ENCODE data around the gene TAF1C.

- no peak for TF ChIP-seq TEAD4 (IDR thresholded peaks at IDR 0.05; ENCODE audit: borderline replicate concordance, insufficient read depth)
- TF ChIP-seq CTCF (IDR thresholded peaks at IDR 0.05), result no peak
- TF ChIP-seq SIN3A (IDR thresholded peaks at IDR 0.05; ENCODE audit: borderline replicate concordance, low read depth, low read length), result no peak
- no peak for TF ChIP-seq USF2 (IDR thresholded peaks at IDR 0.05; ENCODE audit: borderline replicate concordance, low read depth, low read length)
- TF ChIP-seq, protein P1, sequence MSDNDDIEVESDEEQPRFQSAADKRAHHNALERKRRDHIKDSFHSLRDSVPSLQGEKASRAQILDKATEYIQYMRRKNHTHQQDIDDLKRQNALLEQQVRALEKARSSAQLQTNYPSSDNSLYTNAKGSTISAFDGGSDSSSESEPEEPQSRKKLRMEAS (IDR thresholded peaks at IDR 0.05; ENCODE audit: low read depth), result no peak
- no peak for TF ChIP-seq JUND (IDR thresholded peaks at IDR 0.05)
- TF ChIP-seq RFX5 (IDR thresholded peaks at IDR 0.05; ENCODE audit: low read length), result no peak
- TF ChIP-seq GABPA (IDR thresholded peaks at IDR 0.05; ENCODE audit: low read depth), result no peak
- no peak for TF ChIP-seq TCF12 (IDR thresholded peaks at IDR 0.05)
- TF ChIP-seq RCOR1 (IDR thresholded peaks at IDR 0.05; ENCODE audit: low read length), result no peak
- TF ChIP-seq REST (IDR thresholded peaks at IDR 0.05; ENCODE audit: low read depth, low read length), result no peak
- TF ChIP-seq MXI1 (IDR thresholded peaks at IDR 0.05; ENCODE audit: low read depth, low read length), result no peak
- TF ChIP-seq, protein P2, sequence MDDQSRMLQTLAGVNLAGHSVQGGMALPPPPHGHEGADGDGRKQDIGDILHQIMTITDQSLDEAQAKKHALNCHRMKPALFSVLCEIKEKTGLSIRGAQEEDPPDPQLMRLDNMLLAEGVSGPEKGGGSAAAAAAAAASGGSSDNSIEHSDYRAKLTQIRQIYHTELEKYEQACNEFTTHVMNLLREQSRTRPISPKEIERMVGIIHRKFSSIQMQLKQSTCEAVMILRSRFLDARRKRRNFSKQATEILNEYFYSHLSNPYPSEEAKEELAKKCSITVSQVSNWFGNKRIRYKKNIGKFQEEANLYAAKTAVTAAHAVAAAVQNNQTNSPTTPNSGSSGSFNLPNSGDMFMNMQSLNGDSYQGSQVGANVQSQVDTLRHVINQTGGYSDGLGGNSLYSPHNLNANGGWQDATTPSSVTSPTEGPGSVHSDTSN (IDR thresholded peaks at IDR 0.05), result no peak
These were observed 10.7 kb upstream of the TAF1C start for GRCh38 chr16:84197466-84198128.
